ENCODE data around the gene CYP2D6. TPM values are rescaled to one million over a fixed set of nuclear protein-coding genes. Genes with fewer than 3 reads are reported as not detected.
A peak's percentile ranks its signal among the peaks of the same experiment; 100 is the strongest.

The CYP2D6 gene
- total RNA-seq, 1 donor, result 0.27 TPM

GRCh38 chr22:42090596-42091454 lies 39.8 kb downstream of the CYP2D6 start, which contains the start of gene NDUFA6:
Gene NDUFA6, minus strand, starts transcription at chr22:42090772. Its CDS starts 28 bp downstream, at chr22:42090744.
- peak; percentile 94 to 100 (median 98) for DNase-seq (ENCODE audit: low read depth in 2 of 3, low spot score in 2 of 3)

- DNase-seq (ENCODE audit: low read depth in 2 of 3, low spot score in 2 of 3), result no peak
These were observed 44.6 kb downstream of the CYP2D6 start for GRCh38 chr22:42086051-42086450.

GRCh38 chr22:42084874-42085273 lies 45.7 kb downstream of the CYP2D6 start:
- no peak for DNase-seq (ENCODE audit: low read depth in 2 of 3, low spot score in 2 of 3)

GRCh38 chr22:42083119-42083518 lies 47.5 kb downstream of the CYP2D6 start:
- DNase-seq (ENCODE audit: low read depth in 2 of 3, low spot score in 2 of 3), result no peak

GRCh38 chr22:42080287-42080686 lies 50.3 kb downstream of the CYP2D6 start:
- DNase-seq (ENCODE audit: low read depth in 2 of 3, low spot score in 2 of 3), result peak in 1 of 3 donors; percentile 17

GRCh38 chr22:42079319-42080251 lies 51.0 kb downstream of the CYP2D6 start, which contains the start of gene SMDT1:
Gene SMDT1, plus strand, starts transcription at chr22:42079700. Its CDS starts 69 bp downstream, at chr22:42079769.
- peak; percentile 97 to 99 (median 99) for DNase-seq (ENCODE audit: low read depth in 2 of 3, low spot score in 2 of 3)

GRCh38 chr22:42078469-42079318 lies 51.9 kb downstream of the CYP2D6 start:
- DNase-seq (ENCODE audit: low read depth in 2 of 3, low spot score in 2 of 3), result no peak

- no peak for DNase-seq (ENCODE audit: low read depth in 2 of 3, low spot score in 2 of 3)
These were observed 53.0 kb downstream of the CYP2D6 start for GRCh38 chr22:42077486-42078125.

- no peak for DNase-seq (ENCODE audit: low read depth in 2 of 3, low spot score in 2 of 3)
These were observed 53.7 kb downstream of the CYP2D6 start for GRCh38 chr22:42076764-42077485.

Other genes starting within 250 kb of the CYP2D6 start
- under 0.01 TPM for gene SHISA8, start 215.7 kb downstream of the CYP2D6 start, total RNA-seq
- 1.1 TPM for gene TNFRSF13C, start 204.0 kb downstream of the CYP2D6 start, total RNA-seq
- gene CENPM, start 183.7 kb downstream of the CYP2D6 start, total RNA-seq, result 19.9 TPM
- gene SEPTIN3, start 161.4 kb downstream of the CYP2D6 start, total RNA-seq, result under 0.01 TPM
- 1.6 TPM for gene WBP2NL, start 132.0 kb downstream of the CYP2D6 start, total RNA-seq
- gene NAGA, start 60.0 kb downstream of the CYP2D6 start, total RNA-seq, result 46.6 TPM
- 10.0 TPM for gene PHETA2, start 56.6 kb downstream of the CYP2D6 start, total RNA-seq
- gene SMDT1, start 51.1 kb downstream of the CYP2D6 start, total RNA-seq, result 18.6 TPM
- gene NDUFA6, start 40.0 kb downstream of the CYP2D6 start, total RNA-seq, result 18.0 TPM
- gene TCF20, start 139.8 kb upstream of the CYP2D6 start, total RNA-seq, result 26.7 TPM

Measured in hematopoietic multipotent progenitor cell (in vitro differentiated cells).